Lower lobe of right lung (tissue), 2 donors: ENCODE data around the gene PALLD. TPM values are rescaled to one million over a fixed set of nuclear protein-coding genes. Genes with fewer than 3 reads are reported as not detected.

Experiments
- ATAC-seq, 2 donors: fragments of 200-7000 bp; cut with Tn5 transposase; one replicate each; pipeline ENCODE4 v1.9.1; 2020 to 2022; ENCODE audit warnings: mild to moderate bottlenecking in 2 of 2, moderate library complexity in 2 of 2
- DNase-seq: peaks from one replicate; pipeline ENCODE4 v3.0.0-alpha.2; 2020
- H3K27ac ChIP-seq: fragments of 200-600 bp; one replicate; pipeline ENCODE4 v1.8.0; 2022
- H3K27me3 ChIP-seq: fragments of 200-600 bp; one replicate; pipeline ENCODE4 v1.8.0; 2022; ENCODE audit warnings: low read depth
- H3K36me3 ChIP-seq: fragments of 200-600 bp; one replicate; pipeline ENCODE4 v1.8.0; 2022; ENCODE audit warnings: mild to moderate bottlenecking
- H3K4me1 ChIP-seq: fragments of 200-600 bp; one replicate; pipeline ENCODE4 v1.8.0; 2022
- H3K4me3 ChIP-seq: fragments of 200-600 bp; one replicate; pipeline ENCODE4 v1.8.0; 2022; ENCODE audit warnings: mild to moderate bottlenecking
- H3K9me3 ChIP-seq: fragments of 200-600 bp; one replicate; pipeline ENCODE4 v1.8.0; 2022
- intact Hi-C: fragments of 100-400 bp; cut with DNase I; formaldehyde crosslinking; loops from one replicate; pipeline ENCODE4 v1.11.0; 2022
- total RNA-seq: library from RNA; stranded (reverse); fragmentation: NEBNext Ultra II Directional; extraction: Animal tissue kit (Norgen Biotek cat#: 25700); gene quantifications from one replicate; pipeline ENCODE4 v1.2.1, GENCODE V29; 2021
- TF ChIP-seq, protein P1 (sequence below): fragments of 200-600 bp; IDR thresholded peaks from one replicate; pipeline ENCODE4 v1.8.0; 2022; ENCODE audit warnings: antibody characterized with exemption, mild to moderate bottlenecking
- donor health status: DM: no; HTN: yes; CAD: no; lungs with severe emphysema.

Gene PALLD
- total RNA-seq, 1 donor from 2014 or later: 91.9 TPM

DNA sequence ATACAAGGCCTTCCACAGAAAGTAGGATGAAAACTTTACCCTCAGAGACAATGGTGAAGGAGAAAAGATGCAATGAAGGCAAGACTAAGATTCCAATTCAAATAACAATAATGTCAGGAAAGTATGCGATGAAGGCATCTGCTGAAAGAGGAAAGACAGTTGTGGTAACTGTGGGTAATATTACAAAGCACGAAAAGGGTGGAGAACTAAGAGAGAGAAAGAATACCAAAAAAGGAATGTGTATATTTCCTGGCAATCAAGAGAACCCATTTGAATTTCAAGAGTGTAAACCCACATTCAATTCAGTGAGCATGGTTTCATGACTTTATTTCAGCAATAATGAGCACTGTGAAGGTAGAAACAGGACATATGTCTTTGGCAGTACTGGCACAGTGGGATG is 225.5 kb downstream of the PALLD start:
- H3K4me3 ChIP-seq: no peak overlapping the region
- TF ChIP-seq, protein P1, sequence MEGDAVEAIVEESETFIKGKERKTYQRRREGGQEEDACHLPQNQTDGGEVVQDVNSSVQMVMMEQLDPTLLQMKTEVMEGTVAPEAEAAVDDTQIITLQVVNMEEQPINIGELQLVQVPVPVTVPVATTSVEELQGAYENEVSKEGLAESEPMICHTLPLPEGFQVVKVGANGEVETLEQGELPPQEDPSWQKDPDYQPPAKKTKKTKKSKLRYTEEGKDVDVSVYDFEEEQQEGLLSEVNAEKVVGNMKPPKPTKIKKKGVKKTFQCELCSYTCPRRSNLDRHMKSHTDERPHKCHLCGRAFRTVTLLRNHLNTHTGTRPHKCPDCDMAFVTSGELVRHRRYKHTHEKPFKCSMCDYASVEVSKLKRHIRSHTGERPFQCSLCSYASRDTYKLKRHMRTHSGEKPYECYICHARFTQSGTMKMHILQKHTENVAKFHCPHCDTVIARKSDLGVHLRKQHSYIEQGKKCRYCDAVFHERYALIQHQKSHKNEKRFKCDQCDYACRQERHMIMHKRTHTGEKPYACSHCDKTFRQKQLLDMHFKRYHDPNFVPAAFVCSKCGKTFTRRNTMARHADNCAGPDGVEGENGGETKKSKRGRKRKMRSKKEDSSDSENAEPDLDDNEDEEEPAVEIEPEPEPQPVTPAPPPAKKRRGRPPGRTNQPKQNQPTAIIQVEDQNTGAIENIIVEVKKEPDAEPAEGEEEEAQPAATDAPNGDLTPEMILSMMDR: no peak
- intact Hi-C loops: no loop called here
- DNase-seq: no peak
- no peaks in the 10 kb centered on the region for H3K36me3 ChIP-seq
- ATAC-seq: no peak
- peaks cover 4% of the 10 kb centered on the region for H3K4me1 ChIP-seq
- no peaks in the 10 kb centered on the region for H3K27me3 ChIP-seq
- H3K9me3 ChIP-seq: peaks cover 2% of the 10 kb centered on the region
- no peak overlapping the region for H3K27ac ChIP-seq

DNA sequence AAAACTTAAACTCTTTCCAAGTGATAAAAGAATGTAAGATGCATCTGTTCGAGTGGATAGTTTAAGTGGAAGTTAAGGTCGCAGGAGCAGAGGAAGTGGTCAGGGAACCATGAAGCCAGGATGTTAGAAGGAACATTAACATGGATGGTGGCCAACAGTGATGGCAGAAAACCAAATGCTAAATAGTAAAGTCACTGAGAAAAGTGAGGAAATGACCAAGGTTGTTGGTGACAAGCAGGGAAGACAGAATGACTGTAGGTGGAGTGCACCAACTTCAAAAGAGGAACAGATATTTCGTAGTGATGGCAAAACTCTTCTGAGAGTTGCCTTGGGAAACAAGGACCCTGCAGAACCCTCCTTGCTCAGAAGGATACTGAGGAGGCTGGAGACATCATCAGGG is 226.2 kb downstream of the PALLD start:
- H3K36me3 ChIP-seq: no peaks in the 10 kb centered on the region
- no peaks in the 10 kb centered on the region for H3K4me1 ChIP-seq
- no peaks in the 10 kb centered on the region for H3K27me3 ChIP-seq
- ATAC-seq: peak in 1 of 2 donors; percentile 21
- H3K4me3 ChIP-seq: no peak overlapping the region
- DNase-seq: no peak
- intact Hi-C loops: no loop called here
- TF ChIP-seq, protein P1: no peak
- H3K9me3 ChIP-seq: peaks cover 9% of the 10 kb centered on the region
- no peak overlapping the region for H3K27ac ChIP-seq

DNA sequence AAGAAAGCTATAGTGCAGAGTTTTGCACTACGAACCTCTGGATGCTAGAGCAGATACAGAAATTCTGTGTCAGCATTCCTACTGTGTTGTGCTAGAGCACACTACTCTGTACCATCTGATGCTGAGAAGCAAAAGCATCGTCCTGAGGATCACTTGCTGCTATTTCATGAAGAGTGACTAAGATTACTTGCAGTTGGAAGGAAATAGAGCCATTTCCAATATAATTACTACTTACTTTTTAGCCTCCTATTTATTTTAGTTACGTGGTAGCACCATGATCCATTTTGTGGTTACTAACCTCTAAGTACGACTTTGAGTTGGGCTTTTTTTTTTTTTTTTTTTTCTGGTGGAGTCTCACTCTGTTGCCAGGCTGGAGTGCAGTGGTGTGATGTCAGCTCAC is 226.7 kb downstream of the PALLD start:
- ATAC-seq: no peak
- no peaks in the 10 kb centered on the region for H3K4me1 ChIP-seq
- intact Hi-C loops: no loop called here
- no peaks in the 10 kb centered on the region for H3K27me3 ChIP-seq
- no peaks in the 10 kb centered on the region for H3K36me3 ChIP-seq
- H3K9me3 ChIP-seq: peaks cover 9% of the 10 kb centered on the region
- TF ChIP-seq, protein P1: no peak
- H3K27ac ChIP-seq: no peak overlapping the region
- H3K4me3 ChIP-seq: no peak overlapping the region
- DNase-seq: no peak

DNA sequence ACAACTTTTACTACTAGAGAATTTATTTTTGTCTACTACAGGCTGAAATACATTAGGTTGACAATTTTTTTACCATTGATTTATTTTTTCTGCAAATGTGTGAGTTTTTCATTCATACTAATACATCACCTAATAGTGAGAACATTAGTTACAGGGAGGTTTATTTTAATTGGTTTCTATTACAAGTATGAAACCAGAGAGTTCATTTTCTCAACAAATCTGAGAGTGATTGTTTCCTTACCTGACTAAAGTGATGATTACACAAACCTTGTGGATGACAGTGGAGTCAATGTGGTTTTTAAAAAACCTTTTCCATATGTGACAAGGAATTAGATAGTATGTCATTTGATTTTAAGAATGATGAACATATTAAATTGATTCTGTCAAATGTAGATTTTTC is 227.4 kb downstream of the PALLD start:
- Histone ChIP-seq H3K9me3 (peaks cover 9% of the 10 kb centered on the region), H3K36me3 (no peaks in the 10 kb centered on the region), H3K4me3 (no peak overlapping the region), H3K27ac (no peak overlapping the region), H3K27me3 (no peaks in the 10 kb centered on the region), H3K4me1 (no peaks in the 10 kb centered on the region)
- no peak for DNase-seq
- no peak for ATAC-seq
- TF ChIP-seq, protein P1: no peak
- intact Hi-C loops: no loop called here

DNA sequence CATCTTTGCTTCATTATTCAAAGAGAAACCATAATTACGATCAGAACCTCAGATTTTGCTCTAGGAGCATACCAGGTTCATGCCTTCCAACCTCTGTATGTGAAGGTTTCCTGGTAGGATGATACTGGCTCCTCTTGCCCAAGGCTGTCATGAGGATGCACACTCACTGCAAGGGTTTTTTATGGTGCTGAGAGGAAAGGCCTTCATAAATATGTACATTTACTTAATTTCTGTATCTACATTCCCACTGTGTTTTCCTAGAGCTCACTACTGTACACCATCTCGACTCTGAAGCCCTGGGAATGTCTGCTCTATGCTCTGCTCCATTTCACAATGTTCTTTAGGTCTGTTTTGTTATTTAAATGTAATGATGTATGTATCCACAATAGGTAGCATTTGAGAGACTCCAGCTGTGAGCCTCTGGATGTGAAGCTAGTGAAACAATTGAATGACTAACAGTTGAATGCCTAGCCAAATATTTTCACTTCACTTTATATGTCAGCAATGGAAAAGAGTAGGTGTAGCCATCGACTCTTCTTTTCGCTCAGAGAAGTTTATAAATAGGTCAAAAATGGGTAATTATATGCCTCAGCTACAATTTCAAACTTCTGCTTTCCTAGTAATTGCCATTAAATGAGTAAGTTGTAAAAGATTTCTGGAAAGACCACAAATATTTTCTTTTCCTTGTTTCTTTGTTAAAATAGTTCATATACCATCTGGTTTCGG is 228.0 kb downstream of the PALLD start:
- Histone ChIP-seq H3K36me3 (no peaks in the 10 kb centered on the region), H3K4me1 (no peaks in the 10 kb centered on the region), H3K27me3 (no peaks in the 10 kb centered on the region), H3K27ac (no peak overlapping the region), H3K4me3 (no peak overlapping the region), H3K9me3 (peaks cover 9% of the 10 kb centered on the region)
- intact Hi-C loops: no loop called here
- ATAC-seq (no peak), DNase-seq (no peak)
- TF ChIP-seq, protein P1: no peak
